ENCODE results near the gene HINT2.

DNA sequence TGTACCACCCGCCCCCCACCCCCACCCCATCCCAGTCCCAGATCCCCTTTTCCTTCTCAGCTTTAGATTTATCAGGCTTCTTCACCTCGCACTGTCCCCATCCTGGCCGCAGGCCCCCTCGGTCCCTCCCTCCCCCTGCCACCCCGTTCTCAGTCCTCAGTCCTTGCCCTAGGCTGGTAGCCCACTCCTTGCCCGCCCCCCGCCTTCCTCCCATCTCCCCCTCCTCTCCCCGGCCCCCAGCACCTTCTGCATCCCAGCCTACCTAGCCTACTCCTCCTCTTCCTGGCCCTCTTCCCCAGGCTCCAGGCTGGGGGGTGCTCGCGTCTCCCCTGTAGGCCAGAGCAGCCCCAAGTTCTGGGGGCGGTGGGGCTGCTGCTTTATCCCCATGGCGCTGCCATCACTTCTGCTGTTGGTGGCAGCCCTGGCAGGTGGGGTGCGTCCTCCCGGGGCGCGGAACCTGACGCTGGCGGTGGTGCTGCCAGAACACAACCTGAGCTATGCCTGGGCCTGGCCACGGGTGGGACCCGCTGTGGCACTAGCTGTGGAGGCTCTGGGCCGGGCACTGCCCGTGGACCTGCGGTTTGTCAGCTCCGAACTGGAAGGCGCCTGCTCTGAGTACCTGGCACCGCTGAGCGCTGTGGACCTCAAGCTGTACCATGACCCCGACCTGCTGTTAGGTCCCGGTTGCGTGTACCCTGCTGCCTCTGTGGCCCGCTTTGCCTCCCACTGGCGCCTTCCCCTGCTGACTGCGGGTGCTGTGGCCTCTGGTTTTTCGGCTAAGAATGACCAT, 22.6 kb downstream of the HINT2 start:
- TF ChIP-seq CTCF (conservative IDR thresholded peaks at IDR 0.05) (no peak), ZFX (IDR thresholded peaks at IDR 0.05) (no peak)
